WTC11 (cell line): ENCODE measurements around the gene SGMS1. TPM values are rescaled to one million over a fixed set of nuclear protein-coding genes. Genes with fewer than 3 reads are reported as not detected.

Experiments used
- ATAC-seq: fragments of 200-7000 bp; cut with Tn5 transposase; 2 replicates; pipeline ENCODE4 v1.10.0; 2021; ENCODE audit warnings: mild to moderate bottlenecking, moderate library complexity
- CTCF ChIA-PET: fragments of 300-600 bp; sonication (Branson Sonifier 250); formaldehyde crosslinking; loops from one replicate; lab custom pipeline; 2021; ENCODE audit warnings: antibody characterized with exemption; lab: Charles Lee
- POLR2A ChIA-PET: fragments of 350-600 bp; sonication (Branson Sonifier 250); formaldehyde crosslinking; loops from one replicate; lab custom pipeline; 2021; ENCODE audit warnings: antibody characterized with exemption; lab: Charles Lee
- DNase-seq: peaks from one replicate; pipeline ENCODE4 v3.0.0; 2021; ENCODE audit warnings: low spot score
- H3K27ac Mint-ChIP-seq: 2 replicates; pipeline ENCODE4 v1.8.0; 2021; ENCODE audit warnings: mixed read lengths
- H3K27me3 Mint-ChIP-seq: 2 replicates; pipeline ENCODE4 v1.8.0; 2021; ENCODE audit warnings: low read depth, mild to moderate bottlenecking, moderate library complexity, mixed read lengths
- H3K36me3 Mint-ChIP-seq: 2 replicates; pipeline ENCODE4 v1.8.0; 2021; ENCODE audit warnings: mixed read lengths
- H3K4me1 Mint-ChIP-seq: 2 replicates; pipeline ENCODE4 v1.8.0; 2022; ENCODE audit warnings: mixed read lengths
- H3K4me3 Mint-ChIP-seq: 2 replicates; pipeline ENCODE4 v1.8.0; 2021; ENCODE audit warnings: mild to moderate bottlenecking, moderate library complexity, mixed read lengths
- H3K9me3 Mint-ChIP-seq: 2 replicates; pipeline ENCODE4 v1.8.0; 2021; ENCODE audit warnings: mixed read lengths
- E2F4 ChIP-seq: sonication (generic); formaldehyde crosslinking; IDR thresholded peaks from 2 replicates; pipeline ENCODE4 v1.8.1; 2022; ENCODE audit warnings: low read depth, mild to moderate bottlenecking, moderate library complexity, missing genetic modification reagents, borderline replicate concordance
- E2F5 ChIP-seq: sonication (generic); formaldehyde crosslinking; IDR thresholded peaks from 2 replicates; pipeline ENCODE4 v1.8.1; 2022; ENCODE audit warnings: mild to moderate bottlenecking, moderate library complexity, missing genetic modification reagents
- ESRRA ChIP-seq: sonication (generic); formaldehyde crosslinking; IDR thresholded peaks from 2 replicates; pipeline ENCODE4 v1.8.1; 2022; ENCODE audit warnings: mild to moderate bottlenecking, missing genetic modification reagents, borderline replicate concordance
- FOXJ3 ChIP-seq: sonication (generic); formaldehyde crosslinking; IDR thresholded peaks from 2 replicates; pipeline ENCODE4 v1.9.0; 2021; ENCODE audit warnings: missing genetic modification reagents, mild to moderate bottlenecking, borderline replicate concordance
- FOXK1 ChIP-seq: sonication (generic); formaldehyde crosslinking; IDR thresholded peaks from 2 replicates; pipeline ENCODE4 v1.8.0; 2022; ENCODE audit warnings: mild to moderate bottlenecking, moderate library complexity, missing genetic modification reagents
- GRHL2 ChIP-seq: fragments of 250-450 bp; sonication (Bioruptor Pico); IDR thresholded peaks from 2 replicates; pipeline ENCODE4 v1.8.0; 2022; ENCODE audit warnings: mild to moderate bottlenecking, moderate library complexity; ENCODE audit not compliant: insufficient replicate concordance, severe bottlenecking
- IRF2 ChIP-seq: sonication (generic); formaldehyde crosslinking; IDR thresholded peaks from 2 replicates; pipeline ENCODE4 v1.8.0; 2022; ENCODE audit warnings: low read depth, missing genetic modification reagents, borderline replicate concordance
- RELA ChIP-seq: sonication (generic); formaldehyde crosslinking; IDR thresholded peaks from 2 replicates; pipeline ENCODE4 v1.8.1; 2022; ENCODE audit warnings: missing genetic modification reagents, mild to moderate bottlenecking, borderline replicate concordance
- ZNF138 ChIP-seq: sonication (generic); formaldehyde crosslinking; conservative IDR thresholded peaks from 2 replicates; pipeline ENCODE4 v1.8.1; 2022; ENCODE audit warnings: mild to moderate bottlenecking, moderate library complexity, missing genetic modification reagents
- ZNF317 ChIP-seq: sonication (generic); formaldehyde crosslinking; IDR thresholded peaks from 2 replicates; pipeline ENCODE4 v1.8.1; 2023; ENCODE audit warnings: low read depth, mild to moderate bottlenecking, moderate library complexity, missing genetic modification reagents, borderline replicate concordance
- total RNA-seq: library from RNA; stranded (reverse); gene quantifications from 3 replicates; pipeline ENCODE4 v1.2.3, GENCODE V29; 2021
- TF ChIP-seq, protein P1 (sequence below): sonication (generic); formaldehyde crosslinking; IDR thresholded peaks from 2 replicates; pipeline ENCODE4 v1.8.0; 2023; ENCODE audit warnings: missing genetic modification reagents, mild to moderate bottlenecking, borderline replicate concordance
- TF ChIP-seq, protein P2 (sequence below): sonication (generic); formaldehyde crosslinking; IDR thresholded peaks from 2 replicates; pipeline ENCODE4 v1.8.1; 2023; ENCODE audit warnings: mild to moderate bottlenecking, missing genetic modification reagents, borderline replicate concordance
- TF ChIP-seq, protein P3 (sequence below): sonication (generic); formaldehyde crosslinking; conservative IDR thresholded peaks from 2 replicates; pipeline ENCODE4 v1.8.1; 2023; ENCODE audit warnings: mild to moderate bottlenecking, low read depth, missing genetic modification reagents, moderate library complexity
- TF ChIP-seq, protein P4 (sequence below): sonication (generic); formaldehyde crosslinking; IDR thresholded peaks from 2 replicates; pipeline ENCODE4 v1.8.1; 2023; ENCODE audit warnings: mild to moderate bottlenecking, missing genetic modification reagents

SGMS1 gene
- total RNA-seq, 1 experiment from 2014 or later, result 13.2 TPM

DNA sequence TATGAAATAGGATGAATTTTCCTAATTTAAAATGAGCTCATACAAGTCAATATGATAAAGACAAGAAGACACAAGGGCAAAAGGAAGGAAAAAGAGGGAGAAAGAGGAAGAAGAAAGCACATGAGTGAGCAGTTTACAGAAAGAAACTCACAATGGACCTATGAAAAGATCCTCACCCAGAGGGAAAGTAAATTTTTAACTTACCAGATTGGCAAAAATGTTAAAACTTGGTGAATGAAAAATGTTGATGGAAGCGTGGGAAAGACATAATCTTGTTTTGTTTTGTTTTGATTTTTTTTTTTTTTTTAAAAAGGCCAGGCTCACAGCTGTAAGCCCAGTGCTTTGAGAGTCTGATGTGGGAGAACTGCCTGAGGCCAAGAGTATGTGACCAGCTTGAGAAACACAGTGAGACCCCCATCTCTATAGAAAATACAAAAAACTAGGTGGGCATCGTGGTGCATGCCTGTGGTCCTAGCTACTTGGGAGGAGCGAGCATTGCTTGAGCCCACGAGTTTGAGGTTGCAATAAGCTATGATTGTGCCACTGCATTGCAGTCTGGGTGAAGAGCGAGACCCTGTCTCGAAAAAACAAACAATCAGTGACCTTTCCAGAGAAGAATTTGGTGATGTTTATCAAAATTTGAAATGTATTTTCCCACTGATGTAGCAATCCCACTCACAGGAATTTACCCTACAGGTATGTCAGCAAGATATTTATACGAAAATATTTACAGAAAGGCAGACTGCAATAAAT is 219.6 kb downstream of the SGMS1 start:
- no peak for ATAC-seq
- no peak overlapping the region for H3K4me3 Mint-ChIP-seq
- peaks cover 4% of the 10 kb centered on the region; the same call in 1 of the 2 replicates for H3K9me3 Mint-ChIP-seq
- no peaks in the 10 kb centered on the region for H3K27me3 Mint-ChIP-seq
- H3K27ac Mint-ChIP-seq, result no peak overlapping the region
- peaks cover 36% of the 10 kb centered on the region for H3K4me1 Mint-ChIP-seq
- no peak for DNase-seq
- ChIA-PET CTCF (interaction anchor here (2.1 kb wide), 1 partner anchor 36 kb away, joined by 7 read pairs; no protein-coding TSS in a partner anchor), POLR2A (no interaction called here)
- H3K36me3 Mint-ChIP-seq, result no peaks in the 10 kb centered on the region; the same call in 1 of the 2 replicates
- TF ChIP-seq FOXJ3 (CRISPR knock-in tag), result no peak
- no peak for TF ChIP-seq E2F5
- TF ChIP-seq, protein P1, sequence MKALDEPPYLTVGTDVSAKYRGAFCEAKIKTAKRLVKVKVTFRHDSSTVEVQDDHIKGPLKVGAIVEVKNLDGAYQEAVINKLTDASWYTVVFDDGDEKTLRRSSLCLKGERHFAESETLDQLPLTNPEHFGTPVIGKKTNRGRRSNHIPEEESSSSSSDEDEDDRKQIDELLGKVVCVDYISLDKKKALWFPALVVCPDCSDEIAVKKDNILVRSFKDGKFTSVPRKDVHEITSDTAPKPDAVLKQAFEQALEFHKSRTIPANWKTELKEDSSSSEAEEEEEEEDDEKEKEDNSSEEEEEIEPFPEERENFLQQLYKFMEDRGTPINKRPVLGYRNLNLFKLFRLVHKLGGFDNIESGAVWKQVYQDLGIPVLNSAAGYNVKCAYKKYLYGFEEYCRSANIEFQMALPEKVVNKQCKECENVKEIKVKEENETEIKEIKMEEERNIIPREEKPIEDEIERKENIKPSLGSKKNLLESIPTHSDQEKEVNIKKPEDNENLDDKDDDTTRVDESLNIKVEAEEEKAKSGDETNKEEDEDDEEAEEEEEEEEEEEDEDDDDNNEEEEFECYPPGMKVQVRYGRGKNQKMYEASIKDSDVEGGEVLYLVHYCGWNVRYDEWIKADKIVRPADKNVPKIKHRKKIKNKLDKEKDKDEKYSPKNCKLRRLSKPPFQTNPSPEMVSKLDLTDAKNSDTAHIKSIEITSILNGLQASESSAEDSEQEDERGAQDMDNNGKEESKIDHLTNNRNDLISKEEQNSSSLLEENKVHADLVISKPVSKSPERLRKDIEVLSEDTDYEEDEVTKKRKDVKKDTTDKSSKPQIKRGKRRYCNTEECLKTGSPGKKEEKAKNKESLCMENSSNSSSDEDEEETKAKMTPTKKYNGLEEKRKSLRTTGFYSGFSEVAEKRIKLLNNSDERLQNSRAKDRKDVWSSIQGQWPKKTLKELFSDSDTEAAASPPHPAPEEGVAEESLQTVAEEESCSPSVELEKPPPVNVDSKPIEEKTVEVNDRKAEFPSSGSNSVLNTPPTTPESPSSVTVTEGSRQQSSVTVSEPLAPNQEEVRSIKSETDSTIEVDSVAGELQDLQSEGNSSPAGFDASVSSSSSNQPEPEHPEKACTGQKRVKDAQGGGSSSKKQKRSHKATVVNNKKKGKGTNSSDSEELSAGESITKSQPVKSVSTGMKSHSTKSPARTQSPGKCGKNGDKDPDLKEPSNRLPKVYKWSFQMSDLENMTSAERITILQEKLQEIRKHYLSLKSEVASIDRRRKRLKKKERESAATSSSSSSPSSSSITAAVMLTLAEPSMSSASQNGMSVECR (CRISPR knock-in tag), result no peak

DNA sequence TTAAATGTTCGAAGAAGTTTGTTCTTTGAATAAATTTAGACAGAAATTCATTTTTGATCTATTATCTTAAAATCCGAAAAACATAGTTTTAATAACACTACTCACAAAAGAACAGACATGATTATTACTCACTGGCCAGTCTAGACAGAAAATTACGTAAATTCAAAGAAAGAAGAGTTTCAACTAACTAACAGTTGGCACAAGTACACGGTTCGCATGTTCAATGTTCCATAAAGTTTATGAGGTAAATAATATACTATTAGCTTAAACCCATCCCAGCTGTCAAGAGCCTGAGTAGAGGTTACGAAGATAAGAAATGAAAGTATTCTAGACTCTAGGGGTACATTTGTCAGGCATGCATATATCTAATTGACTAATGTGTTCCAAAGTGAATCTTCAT is 220.7 kb downstream of the SGMS1 start:
- H3K4me3 Mint-ChIP-seq, result no peak overlapping the region
- peaks cover 32% of the 10 kb centered on the region for H3K4me1 Mint-ChIP-seq
- no peak for DNase-seq
- CTCF ChIA-PET, result interaction anchor here (2.1 kb wide), 1 partner anchor 35 kb away, joined by 7 read pairs; no protein-coding TSS in a partner anchor
- no peak overlapping the region for H3K27ac Mint-ChIP-seq
- peaks cover 4% of the 10 kb centered on the region; the same call in 1 of the 2 replicates for H3K9me3 Mint-ChIP-seq
- POLR2A ChIA-PET, result no interaction called here
- no peaks in the 10 kb centered on the region for H3K27me3 Mint-ChIP-seq
- no peaks in the 10 kb centered on the region; the same call in 1 of the 2 replicates for H3K36me3 Mint-ChIP-seq
- ATAC-seq, result no peak
- TF ChIP-seq, protein P2, sequence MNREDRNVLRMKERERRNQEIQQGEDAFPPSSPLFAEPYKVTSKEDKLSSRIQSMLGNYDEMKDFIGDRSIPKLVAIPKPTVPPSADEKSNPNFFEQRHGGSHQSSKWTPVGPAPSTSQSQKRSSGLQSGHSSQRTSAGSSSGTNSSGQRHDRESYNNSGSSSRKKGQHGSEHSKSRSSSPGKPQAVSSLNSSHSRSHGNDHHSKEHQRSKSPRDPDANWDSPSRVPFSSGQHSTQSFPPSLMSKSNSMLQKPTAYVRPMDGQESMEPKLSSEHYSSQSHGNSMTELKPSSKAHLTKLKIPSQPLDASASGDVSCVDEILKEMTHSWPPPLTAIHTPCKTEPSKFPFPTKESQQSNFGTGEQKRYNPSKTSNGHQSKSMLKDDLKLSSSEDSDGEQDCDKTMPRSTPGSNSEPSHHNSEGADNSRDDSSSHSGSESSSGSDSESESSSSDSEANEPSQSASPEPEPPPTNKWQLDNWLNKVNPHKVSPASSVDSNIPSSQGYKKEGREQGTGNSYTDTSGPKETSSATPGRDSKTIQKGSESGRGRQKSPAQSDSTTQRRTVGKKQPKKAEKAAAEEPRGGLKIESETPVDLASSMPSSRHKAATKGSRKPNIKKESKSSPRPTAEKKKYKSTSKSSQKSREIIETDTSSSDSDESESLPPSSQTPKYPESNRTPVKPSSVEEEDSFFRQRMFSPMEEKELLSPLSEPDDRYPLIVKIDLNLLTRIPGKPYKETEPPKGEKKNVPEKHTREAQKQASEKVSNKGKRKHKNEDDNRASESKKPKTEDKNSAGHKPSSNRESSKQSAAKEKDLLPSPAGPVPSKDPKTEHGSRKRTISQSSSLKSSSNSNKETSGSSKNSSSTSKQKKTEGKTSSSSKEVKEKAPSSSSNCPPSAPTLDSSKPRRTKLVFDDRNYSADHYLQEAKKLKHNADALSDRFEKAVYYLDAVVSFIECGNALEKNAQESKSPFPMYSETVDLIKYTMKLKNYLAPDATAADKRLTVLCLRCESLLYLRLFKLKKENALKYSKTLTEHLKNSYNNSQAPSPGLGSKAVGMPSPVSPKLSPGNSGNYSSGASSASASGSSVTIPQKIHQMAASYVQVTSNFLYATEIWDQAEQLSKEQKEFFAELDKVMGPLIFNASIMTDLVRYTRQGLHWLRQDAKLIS (CRISPR knock-in tag), result no peak
- TF ChIP-seq FOXK1 (no peak), IRF2 (CRISPR knock-in tag) (no peak), RELA (no peak), ESRRA (CRISPR knock-in tag) (no peak), ZNF317 (no peak), E2F4 (CRISPR knock-in tag) (no peak), GRHL2 (CRISPR knock-in tag) (no peak), ZNF138 (no peak)
- TF ChIP-seq, protein P3, sequence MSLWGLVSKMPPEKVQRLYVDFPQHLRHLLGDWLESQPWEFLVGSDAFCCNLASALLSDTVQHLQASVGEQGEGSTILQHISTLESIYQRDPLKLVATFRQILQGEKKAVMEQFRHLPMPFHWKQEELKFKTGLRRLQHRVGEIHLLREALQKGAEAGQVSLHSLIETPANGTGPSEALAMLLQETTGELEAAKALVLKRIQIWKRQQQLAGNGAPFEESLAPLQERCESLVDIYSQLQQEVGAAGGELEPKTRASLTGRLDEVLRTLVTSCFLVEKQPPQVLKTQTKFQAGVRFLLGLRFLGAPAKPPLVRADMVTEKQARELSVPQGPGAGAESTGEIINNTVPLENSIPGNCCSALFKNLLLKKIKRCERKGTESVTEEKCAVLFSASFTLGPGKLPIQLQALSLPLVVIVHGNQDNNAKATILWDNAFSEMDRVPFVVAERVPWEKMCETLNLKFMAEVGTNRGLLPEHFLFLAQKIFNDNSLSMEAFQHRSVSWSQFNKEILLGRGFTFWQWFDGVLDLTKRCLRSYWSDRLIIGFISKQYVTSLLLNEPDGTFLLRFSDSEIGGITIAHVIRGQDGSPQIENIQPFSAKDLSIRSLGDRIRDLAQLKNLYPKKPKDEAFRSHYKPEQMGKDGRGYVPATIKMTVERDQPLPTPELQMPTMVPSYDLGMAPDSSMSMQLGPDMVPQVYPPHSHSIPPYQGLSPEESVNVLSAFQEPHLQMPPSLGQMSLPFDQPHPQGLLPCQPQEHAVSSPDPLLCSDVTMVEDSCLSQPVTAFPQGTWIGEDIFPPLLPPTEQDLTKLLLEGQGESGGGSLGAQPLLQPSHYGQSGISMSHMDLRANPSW (CRISPR knock-in tag), result no peak
- TF ChIP-seq, protein P4, sequence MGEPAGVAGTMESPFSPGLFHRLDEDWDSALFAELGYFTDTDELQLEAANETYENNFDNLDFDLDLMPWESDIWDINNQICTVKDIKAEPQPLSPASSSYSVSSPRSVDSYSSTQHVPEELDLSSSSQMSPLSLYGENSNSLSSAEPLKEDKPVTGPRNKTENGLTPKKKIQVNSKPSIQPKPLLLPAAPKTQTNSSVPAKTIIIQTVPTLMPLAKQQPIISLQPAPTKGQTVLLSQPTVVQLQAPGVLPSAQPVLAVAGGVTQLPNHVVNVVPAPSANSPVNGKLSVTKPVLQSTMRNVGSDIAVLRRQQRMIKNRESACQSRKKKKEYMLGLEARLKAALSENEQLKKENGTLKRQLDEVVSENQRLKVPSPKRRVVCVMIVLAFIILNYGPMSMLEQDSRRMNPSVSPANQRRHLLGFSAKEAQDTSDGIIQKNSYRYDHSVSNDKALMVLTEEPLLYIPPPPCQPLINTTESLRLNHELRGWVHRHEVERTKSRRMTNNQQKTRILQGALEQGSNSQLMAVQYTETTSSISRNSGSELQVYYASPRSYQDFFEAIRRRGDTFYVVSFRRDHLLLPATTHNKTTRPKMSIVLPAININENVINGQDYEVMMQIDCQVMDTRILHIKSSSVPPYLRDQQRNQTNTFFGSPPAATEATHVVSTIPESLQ (CRISPR knock-in tag), result no peak
